ENCODE results near the gene SNRNP48. TPM values are rescaled to one million over a fixed set of nuclear protein-coding genes. Genes with fewer than 3 reads are reported as not detected.

The SNRNP48 gene
- total RNA-seq, 1 experiment from 2014 or later: 26.2 TPM

- H3K4me2 ChIP-seq (ENCODE audit: low read length): no peak overlapping the region
- ATAC-seq (no peak), DNase-seq (ENCODE audit: low read depth, low spot score) (no peak)
- H3K27ac ChIP-seq (ENCODE audit: low read depth, low read length): no peak overlapping the region
- intact Hi-C loops (cut with micrococcal nuclease): no loop called here
- H3K4me1 ChIP-seq (ENCODE audit: control insufficient read depth in 1 of 2, insufficient read depth in 2 of 2, low read length in 2 of 2): peaks cover 23 to 32% of the 10 kb centered on the region in 2 experiments
- no peak overlapping the region for H3K4me3 ChIP-seq (replicated peaks in 1 of 2; ENCODE audit: low read depth in 1 of 2, low read length in 2 of 2)
- H4K20me1 ChIP-seq (ENCODE audit: insufficient read depth): no peaks in the 10 kb centered on the region
- CTCF ChIA-PET: no interaction called here
- POLR2A ChIA-PET: no interaction called here
- H3K9ac ChIP-seq (ENCODE audit: low read length): no peak overlapping the region
- RAD21 ChIA-PET (ENCODE audit: low non-redundant PET in 1 of 2, low total read pairs in 2 of 2, uncharacterized antibody in 2 of 2, unreplicated experiment in 2 of 2): no interaction called here
- H3K36me3 ChIP-seq (ENCODE audit: control insufficient read depth in 1 of 2, insufficient read depth in 2 of 2, low read length in 2 of 2): peaks cover 0 to 1% of the 10 kb centered on the region in 2 experiments; a peak in 2 of 4 replicates
- H2AFZ ChIP-seq (ENCODE audit: low read depth, low read length, poor library complexity, severe bottlenecking): no peak overlapping the region
- no TSS peak for BruUV-seq (replicated peaks)
- H3K79me2 ChIP-seq (ENCODE audit: insufficient read depth, low read length): peaks cover 86% of the 10 kb centered on the region
- H3K9me2 ChIP-seq (ENCODE audit: insufficient read depth): no peaks in the 10 kb centered on the region
- TF ChIP-seq EGR1 (IDR thresholded peaks at IDR 0.05; ENCODE audit: low read depth): no peak
- H3K27me3 ChIP-seq (ENCODE audit: insufficient read depth, low read length): no peaks in the 10 kb centered on the region
- H3K9me3 ChIP-seq (ENCODE audit: control insufficient read depth in 1 of 2, insufficient read depth in 1 of 2, low read depth in 1 of 2, low read length in 2 of 2): no peaks in the 10 kb centered on the region
Observed at GRCh38 chr6:7550433-7550801, 39.6 kb upstream of the SNRNP48 start.

- no peaks in the 10 kb centered on the region for H3K9me2 ChIP-seq (ENCODE audit: insufficient read depth)
- H3K4me3 ChIP-seq (replicated peaks in 1 of 2; ENCODE audit: low read depth in 1 of 2, low read length in 2 of 2): no peak overlapping the region
- no peaks in the 10 kb centered on the region for H3K27me3 ChIP-seq (ENCODE audit: insufficient read depth, low read length)
- H2AFZ ChIP-seq (ENCODE audit: low read depth, low read length, poor library complexity, severe bottlenecking): no peak overlapping the region
- no peaks in the 10 kb centered on the region for H3K4me1 ChIP-seq (ENCODE audit: control insufficient read depth in 1 of 2, insufficient read depth in 2 of 2, low read length in 2 of 2)
- no peaks in the 10 kb centered on the region for H3K9me3 ChIP-seq (ENCODE audit: control insufficient read depth in 1 of 2, insufficient read depth in 1 of 2, low read depth in 1 of 2, low read length in 2 of 2)
- POLR2A ChIA-PET: interaction anchor here (0.5 kb wide), 1 partner anchor 868 kb away, joined by 3 read pairs; no protein-coding TSS in a partner anchor
- DNase-seq (ENCODE audit: low read depth, low spot score): no peak
- no peak for TF ChIP-seq ELF1 (IDR thresholded peaks at IDR 0.05; ENCODE audit: borderline replicate concordance, low read depth)
- no peak for TF ChIP-seq JUND (IDR thresholded peaks at IDR 0.05)
- no peak for TF ChIP-seq RAD21 (IDR thresholded peaks at IDR 0.05; ENCODE audit: low read depth)
- no peak for TF ChIP-seq POLR2A (IDR thresholded peaks at IDR 0.05; ENCODE audit: borderline replicate concordance, extremely low read depth, insufficient read depth, insufficient read length)
- TF ChIP-seq ZNF274 (IDR thresholded peaks at IDR 0.05; ENCODE audit: low read depth, low read length): no peak
- TF ChIP-seq, protein P1, sequence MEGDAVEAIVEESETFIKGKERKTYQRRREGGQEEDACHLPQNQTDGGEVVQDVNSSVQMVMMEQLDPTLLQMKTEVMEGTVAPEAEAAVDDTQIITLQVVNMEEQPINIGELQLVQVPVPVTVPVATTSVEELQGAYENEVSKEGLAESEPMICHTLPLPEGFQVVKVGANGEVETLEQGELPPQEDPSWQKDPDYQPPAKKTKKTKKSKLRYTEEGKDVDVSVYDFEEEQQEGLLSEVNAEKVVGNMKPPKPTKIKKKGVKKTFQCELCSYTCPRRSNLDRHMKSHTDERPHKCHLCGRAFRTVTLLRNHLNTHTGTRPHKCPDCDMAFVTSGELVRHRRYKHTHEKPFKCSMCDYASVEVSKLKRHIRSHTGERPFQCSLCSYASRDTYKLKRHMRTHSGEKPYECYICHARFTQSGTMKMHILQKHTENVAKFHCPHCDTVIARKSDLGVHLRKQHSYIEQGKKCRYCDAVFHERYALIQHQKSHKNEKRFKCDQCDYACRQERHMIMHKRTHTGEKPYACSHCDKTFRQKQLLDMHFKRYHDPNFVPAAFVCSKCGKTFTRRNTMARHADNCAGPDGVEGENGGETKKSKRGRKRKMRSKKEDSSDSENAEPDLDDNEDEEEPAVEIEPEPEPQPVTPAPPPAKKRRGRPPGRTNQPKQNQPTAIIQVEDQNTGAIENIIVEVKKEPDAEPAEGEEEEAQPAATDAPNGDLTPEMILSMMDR (IDR thresholded peaks at IDR 0.05 in 2 of 3, conservative IDR thresholded peaks at IDR 0.05 in 1 of 3; ENCODE audit: borderline replicate concordance in 1 of 3, insufficient read depth in 1 of 3, low read depth in 2 of 3, low read length in 2 of 3): no peak
- H3K36me3 ChIP-seq (ENCODE audit: control insufficient read depth in 1 of 2, insufficient read depth in 2 of 2, low read length in 2 of 2): peaks cover 25 to 33% of the 10 kb centered on the region in 2 experiments; a peak in 3 of 4 replicates
- intact Hi-C loops (cut with micrococcal nuclease): no loop called here
- no peak overlapping the region for H3K4me2 ChIP-seq (ENCODE audit: low read length)
- no peak overlapping the region for H3K27ac ChIP-seq (ENCODE audit: low read depth, low read length)
- H3K79me2 ChIP-seq (ENCODE audit: insufficient read depth, low read length): peaks cover 52% of the 10 kb centered on the region
- RAD21 ChIA-PET (ENCODE audit: low non-redundant PET in 1 of 2, low total read pairs in 2 of 2, uncharacterized antibody in 2 of 2, unreplicated experiment in 2 of 2): no interaction called here
- ATAC-seq: no peak
- H3K9ac ChIP-seq (ENCODE audit: low read length): no peak overlapping the region
- no TSS peak for BruUV-seq (replicated peaks)
- CTCF ChIA-PET: no interaction called here
- no peaks in the 10 kb centered on the region for H4K20me1 ChIP-seq (ENCODE audit: insufficient read depth)
Observed at GRCh38 chr6:7554533-7555275, 35.3 kb upstream of the SNRNP48 start.

Measured in HCT116 (cell line).